Jurkat, Clone E6-1 (cell line): ENCODE measurements around the gene KANSL2. TPM values are rescaled to one million over a fixed set of nuclear protein-coding genes. Genes with fewer than 3 reads are reported as not detected.
"Not testable (repeated sequence)": the region's sequence is repeated elsewhere in the genome, so short reads cannot be mapped to it uniquely, and the experiment has no call there.

ENCODE experiments used
- DNase-seq: peaks from one replicate; pipeline ENCODE4 v3.0.0-alpha.2; 2011; ENCODE audit warnings: low read depth, low spot score
- H3K4me3 ChIP-seq: 2 replicates; pipeline ENCODE4 v1.5.1; 2011; ENCODE audit warnings: mild to moderate bottlenecking, low read length, control low read depth, moderate library complexity
- polyA plus RNA-seq: library from polyadenylated mRNA; unstranded; fragments of >200 nt; gene quantifications from one replicate; pipeline ENCODE4 v1.2.1, GENCODE V29; 2012; ENCODE audit warnings: missing spikeins; ENCODE audit not compliant: insufficient read length, insufficient read depth

Gene KANSL2, protein sequence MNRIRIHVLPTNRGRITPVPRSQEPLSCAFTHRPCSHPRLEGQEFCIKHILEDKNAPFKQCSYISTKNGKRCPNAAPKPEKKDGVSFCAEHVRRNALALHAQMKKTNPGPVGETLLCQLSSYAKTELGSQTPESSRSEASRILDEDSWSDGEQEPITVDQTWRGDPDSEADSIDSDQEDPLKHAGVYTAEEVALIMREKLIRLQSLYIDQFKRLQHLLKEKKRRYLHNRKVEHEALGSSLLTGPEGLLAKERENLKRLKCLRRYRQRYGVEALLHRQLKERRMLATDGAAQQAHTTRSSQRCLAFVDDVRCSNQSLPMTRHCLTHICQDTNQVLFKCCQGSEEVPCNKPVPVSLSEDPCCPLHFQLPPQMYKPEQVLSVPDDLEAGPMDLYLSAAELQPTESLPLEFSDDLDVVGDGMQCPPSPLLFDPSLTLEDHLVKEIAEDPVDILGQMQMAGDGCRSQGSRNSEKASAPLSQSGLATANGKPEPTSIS
- 46.8 TPM for polyA plus RNA-seq

GRCh38 chr12:48681710-48682532 is at the start of gene KANSL2:
TSS of gene KANSL2 (minus strand) at chr12:48682238. CDS start at chr12:48681632, 606 bp downstream.
- DNase-seq: peak; percentile 97
- H3K4me3 ChIP-seq: peak within 1 kb of the TSS; percentile 98

GRCh38 chr12:48728807-48729206 is 46.8 kb upstream of the KANSL2 start:
- H3K4me3 ChIP-seq: no peak overlapping the region
- DNase-seq: no peak

- not testable (repeated sequence) for DNase-seq, H3K4me3 ChIP-seq
These were observed 38.7 kb upstream of the KANSL2 start for GRCh38 chr12:48720737-48721136.

DNA sequence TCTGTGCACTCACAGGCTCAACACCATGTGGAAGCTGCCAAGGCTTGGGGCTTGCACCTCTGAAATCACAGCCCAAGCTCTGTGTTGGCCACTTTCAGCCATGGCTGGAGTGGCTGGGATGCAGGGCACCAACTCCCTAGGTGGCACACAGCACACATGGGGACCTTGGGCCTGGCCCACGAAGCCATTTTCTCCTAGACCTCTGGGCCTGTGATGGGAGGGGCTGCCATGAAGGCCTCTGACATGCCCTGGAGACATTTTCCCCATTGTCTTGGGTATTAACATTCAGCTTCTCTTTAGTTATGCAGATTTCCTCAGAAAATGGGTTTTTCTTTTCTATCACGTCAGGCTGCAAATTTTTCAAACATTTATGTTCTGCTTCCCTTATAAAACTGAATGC is 38.1 kb upstream of the KANSL2 start:
- not testable (repeated sequence) for DNase-seq, H3K4me3 ChIP-seq

GRCh38 chr12:48719002-48719401 is 37.0 kb upstream of the KANSL2 start:
- not testable (repeated sequence) for H3K4me3 ChIP-seq, DNase-seq

- peak overlapping the region; percentile 63 for H3K4me3 ChIP-seq
- peak; percentile 8 for DNase-seq
These were observed 35.2 kb upstream of the KANSL2 start for GRCh38 chr12:48717252-48717695.

GRCh38 chr12:48716493-48717251 is 34.6 kb upstream of the KANSL2 start, which contains the start of gene CCNT1:
TSS of gene CCNT1 (minus strand) at chr12:48716707. CDS start at chr12:48716675, 32 bp downstream.
- peak; percentile 100 for DNase-seq

GRCh38 chr12:48716168-48716492 is 34.1 kb upstream of the KANSL2 start:
- no peak for DNase-seq
- H3K4me3 ChIP-seq: peak overlapping the region; percentile 91

More at GRCh38 chr12:48716493-48717251, 34.6 kb upstream of the KANSL2 start, which contains the start of gene CCNT1:
- peak within 1 kb of the TSS; percentile 91 for H3K4me3 ChIP-seq

- H3K4me3 ChIP-seq: no peak overlapping the region
- no peak for DNase-seq
These were observed 30.2 kb upstream of the KANSL2 start for GRCh38 chr12:48712209-48712608.

DNA sequence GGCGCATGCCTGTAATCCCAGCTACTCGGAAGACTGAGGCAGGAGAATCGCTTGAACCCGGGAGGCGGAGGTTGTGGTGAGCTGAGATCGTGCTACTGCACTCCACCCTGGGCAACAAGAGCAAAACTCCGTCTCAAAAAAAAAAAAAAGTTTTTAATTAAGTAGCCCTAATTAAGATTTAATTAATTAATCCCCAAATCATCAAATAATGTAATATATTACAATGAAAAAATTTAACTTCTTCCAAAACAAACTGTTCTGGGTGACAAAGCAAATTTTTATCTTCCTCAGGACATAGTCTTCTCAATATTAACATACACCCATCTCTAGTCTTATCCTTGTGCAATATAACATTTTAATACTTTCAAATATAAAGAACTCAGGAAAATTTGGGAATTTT is 16.8 kb upstream of the KANSL2 start:
- not testable (repeated sequence) for DNase-seq, H3K4me3 ChIP-seq

GRCh38 chr12:48696626-48697025 is 14.6 kb upstream of the KANSL2 start:
- DNase-seq: no peak

GRCh38 chr12:48695859-48696258 is 13.8 kb upstream of the KANSL2 start:
- no peak for DNase-seq
- H3K4me3 ChIP-seq: no peak overlapping the region

More at GRCh38 chr12:48696626-48697025, 14.6 kb upstream of the KANSL2 start:
- H3K4me3 ChIP-seq: no peak overlapping the region

DNA sequence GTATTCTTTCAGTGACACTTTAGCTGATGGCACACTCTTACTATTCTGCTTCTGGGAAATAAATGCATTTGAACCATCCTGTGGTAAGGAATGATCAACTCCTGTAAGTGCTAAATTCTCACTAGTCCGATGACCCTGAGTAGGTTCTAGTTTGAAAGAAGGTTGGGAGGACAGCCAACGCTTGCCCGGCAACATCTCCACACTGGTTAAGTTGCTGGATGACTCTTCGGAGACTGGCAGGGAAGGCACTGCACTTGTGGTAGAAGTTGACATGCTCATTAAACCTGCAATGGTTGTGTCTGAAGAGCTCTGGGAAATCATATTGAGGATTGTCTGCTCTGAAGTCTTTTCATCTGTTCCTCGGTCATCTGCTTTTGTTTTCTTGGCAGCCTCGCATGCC is 12.0 kb upstream of the KANSL2 start:
- H3K4me3 ChIP-seq: no peak overlapping the region
- DNase-seq: no peak

DNA sequence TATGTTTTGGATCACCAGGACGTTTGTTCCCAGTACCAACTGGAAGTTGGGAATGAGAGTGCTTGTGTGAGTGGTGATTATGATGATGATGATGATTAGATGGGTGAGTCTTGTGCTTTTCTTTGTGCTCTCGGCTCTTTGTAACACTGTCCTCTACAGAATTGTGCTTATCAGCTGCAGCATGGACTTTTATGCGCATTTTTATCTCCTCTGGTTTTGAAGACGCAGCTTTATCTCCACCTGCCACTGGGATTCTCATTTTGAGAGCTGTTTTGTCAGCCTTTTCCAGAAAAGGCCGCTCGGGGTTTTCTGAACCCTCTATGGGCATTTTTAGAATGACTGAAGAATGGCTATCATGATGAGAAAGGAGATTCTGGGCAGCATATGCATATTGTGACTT is 11.5 kb upstream of the KANSL2 start:
- H3K4me3 ChIP-seq: no peak overlapping the region
- DNase-seq: no peak

GRCh38 chr12:48691826-48692487 is 9.9 kb upstream of the KANSL2 start:
- no peak overlapping the region for H3K4me3 ChIP-seq
- DNase-seq: no peak

DNA sequence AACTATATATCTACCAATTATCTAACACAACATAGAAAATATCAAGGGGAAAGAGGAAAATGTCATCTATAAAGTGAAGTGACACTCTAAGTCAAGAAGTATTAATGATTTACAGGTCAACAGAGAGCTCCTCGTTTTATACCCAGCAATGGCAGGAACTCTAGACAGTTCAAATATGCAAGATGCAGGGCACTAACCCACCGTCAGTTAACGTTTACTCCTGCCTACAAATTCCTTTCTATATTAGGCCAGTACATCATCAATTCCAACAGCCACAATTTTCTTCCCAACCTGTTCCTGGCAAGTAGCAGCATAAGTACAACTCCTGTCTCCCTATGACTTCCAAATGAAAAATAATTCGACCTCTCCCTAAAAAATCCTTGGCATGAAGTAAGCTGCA is 9.0 kb upstream of the KANSL2 start:
- no peak for DNase-seq
- H3K4me3 ChIP-seq: no peak overlapping the region

DNA sequence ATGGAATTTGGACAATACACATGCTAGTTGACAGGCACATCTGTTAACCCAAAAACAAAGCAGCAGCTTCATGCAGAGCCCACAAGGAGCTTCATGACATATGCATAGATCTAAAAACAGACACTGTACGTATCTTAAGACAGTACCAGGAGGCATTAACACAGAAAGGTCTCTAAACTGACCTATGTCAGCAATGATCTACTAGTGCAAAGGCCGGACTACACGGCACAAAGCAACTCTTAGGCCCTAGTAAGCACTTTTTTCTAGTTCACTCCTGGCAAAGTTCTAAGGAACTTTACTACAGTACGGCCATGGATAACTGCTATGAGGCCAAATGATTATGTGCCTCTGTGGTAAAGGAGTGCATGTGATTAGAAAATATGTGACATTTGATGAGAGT is 8.4 kb upstream of the KANSL2 start:
- DNase-seq: no peak
- H3K4me3 ChIP-seq: no peak overlapping the region

- H3K4me3 ChIP-seq: no peak overlapping the region
- DNase-seq: no peak
These were observed 6.8 kb upstream of the KANSL2 start for GRCh38 chr12:48688836-48689235.

DNA sequence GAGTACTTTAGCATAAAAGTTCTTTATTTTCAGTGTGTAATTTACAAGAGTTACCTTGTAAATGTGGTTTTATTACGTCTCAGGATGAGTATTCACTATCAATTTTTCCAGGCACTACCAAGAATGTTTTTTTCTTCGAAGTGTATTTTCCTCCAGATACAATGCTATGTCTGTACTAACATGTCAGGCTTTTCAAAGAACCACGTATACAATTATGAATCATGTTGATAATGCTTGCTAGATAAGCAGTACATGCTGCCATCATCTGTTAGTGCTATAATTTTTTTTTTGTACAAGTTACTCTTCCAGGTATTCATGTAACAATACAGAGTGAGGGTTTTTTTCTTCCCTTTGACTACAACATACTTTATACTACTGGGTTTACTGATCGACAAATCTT is 5.6 kb upstream of the KANSL2 start:
- no peak for DNase-seq

More for the DNA sequence above, 5.6 kb upstream of the KANSL2 start:
- H3K4me3 ChIP-seq: no peak overlapping the region
